ENCODE results near the gene POLR2A. TPM values are rescaled to one million over a fixed set of nuclear protein-coding genes. Genes with fewer than 3 reads are reported as not detected.

The POLR2A gene
- total and polyA plus RNA-seq, 2 donors (not counting 3 experiments of a cell fraction or from before 2014, with no cell fraction given) = 45.9 to 145 TPM

DNA sequence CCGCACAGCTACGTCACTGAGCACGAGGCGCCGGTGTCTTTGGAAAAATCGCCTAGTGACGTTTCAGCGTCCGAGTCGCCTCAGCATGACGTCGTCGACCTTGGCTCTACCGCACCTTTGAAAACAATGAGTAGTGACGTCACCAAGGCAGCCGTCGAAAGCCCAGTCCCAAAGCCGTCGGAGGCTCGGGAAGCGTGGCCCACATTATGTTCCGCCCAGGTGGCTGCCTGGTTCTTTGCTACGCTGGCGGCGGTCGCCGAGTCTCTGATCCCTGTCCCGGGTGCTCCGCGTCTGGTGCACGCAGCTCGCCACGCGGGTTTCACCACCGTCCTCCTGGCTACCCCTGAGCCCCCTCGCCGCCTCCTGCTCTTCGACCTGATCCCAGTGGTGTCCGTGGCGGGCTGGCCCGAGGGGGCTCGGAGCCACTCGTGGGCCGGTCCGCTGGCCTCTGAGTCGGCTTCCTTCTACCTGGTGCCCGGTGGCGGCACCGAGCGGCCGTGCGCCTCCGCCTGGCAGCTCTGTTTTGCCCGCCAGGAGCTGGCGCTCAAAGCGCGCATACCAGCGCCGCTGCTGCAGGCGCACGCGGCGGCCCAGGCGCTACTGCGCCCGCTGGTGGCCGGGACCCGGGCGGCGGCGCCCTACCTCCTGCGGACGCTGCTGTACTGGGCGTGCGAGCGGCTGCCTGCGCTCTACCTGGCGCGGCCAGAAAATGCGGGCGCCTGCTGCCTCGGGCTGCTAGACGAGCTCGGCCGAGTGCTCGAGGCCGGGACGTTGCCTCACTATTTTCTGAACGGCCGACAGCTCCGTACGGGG lies 47.4 kb upstream of the POLR2A start:
- Histone ChIP-seq H3K9me1 (replicated peaks; ENCODE audit: control insufficient read depth, extremely low read depth, insufficient read depth, low read length) (no peaks in the 10 kb centered on the region), H3K27me3 (ENCODE audit: control insufficient read depth in 2 of 2, insufficient read depth in 2 of 2, low read length in 2 of 2) (peaks cover 20 to 28% of the 10 kb centered on the region in 2 experiments), H4K20me1 (replicated peaks; ENCODE audit: control insufficient read depth, extremely low read depth, insufficient read depth, low read length) (no peaks in the 10 kb centered on the region), H3K36me3 (ENCODE audit: control insufficient read depth in 2 of 2, extremely low read depth in 1 of 2, insufficient read depth in 2 of 2, low read length in 2 of 2) (no peaks in the 10 kb centered on the region), H3K9ac (replicated peaks; ENCODE audit: extremely low read depth, insufficient read depth, low read length) (peak overlapping the region; percentile 46), H3K4me2 (ENCODE audit: insufficient read depth, low read length) (peak overlapping the region; percentile 94), H3K27ac (ENCODE audit: insufficient read depth, low read depth, low read length) (no peak overlapping the region), H3K4me1 (ENCODE audit: control insufficient read depth, extremely low read depth, insufficient read depth, low read length) (peaks cover 23% of the 10 kb centered on the region), H2AFZ (ENCODE audit: low read depth, low read length) (peak overlapping the region; percentile 48), H3K9me3 (replicated peaks; ENCODE audit: control insufficient read depth, insufficient read depth, low read length) (no peaks in the 10 kb centered on the region), H3K79me2 (ENCODE audit: control insufficient read depth, insufficient read depth, low read length) (no peaks in the 10 kb centered on the region), H3K4me3 (replicated peaks in 1 of 3; ENCODE audit: insufficient read depth in 1 of 3, low read depth in 1 of 3, low read length in 3 of 3) (peak overlapping the region in 2 of 3 experiments; percentile 16 to 83)
- TF ChIP-seq FOS (IDR thresholded peaks at IDR 0.05; ENCODE audit: borderline replicate concordance, insufficient read depth, low read length) = no peak
- TF ChIP-seq, protein P1, sequence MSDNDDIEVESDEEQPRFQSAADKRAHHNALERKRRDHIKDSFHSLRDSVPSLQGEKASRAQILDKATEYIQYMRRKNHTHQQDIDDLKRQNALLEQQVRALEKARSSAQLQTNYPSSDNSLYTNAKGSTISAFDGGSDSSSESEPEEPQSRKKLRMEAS (IDR thresholded peaks at IDR 0.05; ENCODE audit: insufficient read depth, insufficient read length) = no peak
- TF ChIP-seq, protein P2, sequence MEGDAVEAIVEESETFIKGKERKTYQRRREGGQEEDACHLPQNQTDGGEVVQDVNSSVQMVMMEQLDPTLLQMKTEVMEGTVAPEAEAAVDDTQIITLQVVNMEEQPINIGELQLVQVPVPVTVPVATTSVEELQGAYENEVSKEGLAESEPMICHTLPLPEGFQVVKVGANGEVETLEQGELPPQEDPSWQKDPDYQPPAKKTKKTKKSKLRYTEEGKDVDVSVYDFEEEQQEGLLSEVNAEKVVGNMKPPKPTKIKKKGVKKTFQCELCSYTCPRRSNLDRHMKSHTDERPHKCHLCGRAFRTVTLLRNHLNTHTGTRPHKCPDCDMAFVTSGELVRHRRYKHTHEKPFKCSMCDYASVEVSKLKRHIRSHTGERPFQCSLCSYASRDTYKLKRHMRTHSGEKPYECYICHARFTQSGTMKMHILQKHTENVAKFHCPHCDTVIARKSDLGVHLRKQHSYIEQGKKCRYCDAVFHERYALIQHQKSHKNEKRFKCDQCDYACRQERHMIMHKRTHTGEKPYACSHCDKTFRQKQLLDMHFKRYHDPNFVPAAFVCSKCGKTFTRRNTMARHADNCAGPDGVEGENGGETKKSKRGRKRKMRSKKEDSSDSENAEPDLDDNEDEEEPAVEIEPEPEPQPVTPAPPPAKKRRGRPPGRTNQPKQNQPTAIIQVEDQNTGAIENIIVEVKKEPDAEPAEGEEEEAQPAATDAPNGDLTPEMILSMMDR (IDR thresholded peaks at IDR 0.05; ENCODE audit: extremely low read depth in 1 of 2, insufficient read depth in 1 of 2, low read depth in 1 of 2, low read length in 2 of 2) = peak; percentile 79 to 88
- TF ChIP-seq POLR2A (IDR thresholded peaks at IDR 0.05; ENCODE audit: low read depth, low read length) = peak; percentile 27
- no peak for TF ChIP-seq GATA2 (IDR thresholded peaks at IDR 0.05; ENCODE audit: insufficient read depth, insufficient read length, low read depth, low read length)
- TF ChIP-seq MYC (IDR thresholded peaks at IDR 0.05; ENCODE audit: low read depth, low read length) = peak; percentile 63
- no peak for TF ChIP-seq EZH2 (IDR thresholded peaks at IDR 0.05; ENCODE audit: borderline replicate concordance, low read depth, low read length, severe bottlenecking)
- peak; percentile 57 for TF ChIP-seq JUN (IDR thresholded peaks at IDR 0.05; ENCODE audit: borderline replicate concordance, insufficient read depth, insufficient read length, low read depth)
- peak; percentile 87 for TF ChIP-seq POLR2AphosphoS5 (IDR thresholded peaks at IDR 0.05; ENCODE audit: insufficient read depth, low read depth, low read length)
- CTCF ChIA-PET = interaction anchor here (0.7 to 4.4 kb wide), 44 partner anchors 9 to 391 kb away, joined by 3 to 70 read pairs (median 5); partner anchors contain the start of genes CHRNB1, MPDU1, NLGN2 and PLSCR3
- FAIRE-seq = peak; percentile 63
- peak; percentile 81 for DNase-seq (ENCODE audit: low read depth, low spot score)
- dilution Hi-C loops (cut with MboI; ENCODE audit: extremely low pct_ligation_motif_present, low sequenced_read_pairs) = no loop called here
- BruUV-seq (replicated peaks) = no TSS peak
- POLR2A ChIA-PET = interaction anchor here (0.8 to 1.7 kb wide), 3 partner anchors 9 to 48 kb away, joined by 3 to 8 read pairs (median 7); partner anchors contain the start of genes POLR2A and TMEM256
- intact Hi-C loops (cut with micrococcal nuclease) = loop anchor here (1.0 to 5.0 kb wide), 5 partner anchors 18 to 251 kb away; partner anchors contain the start of genes CTDNEP1, ELP5, SENP3 and TP53

Measured in endothelial cell of umbilical vein (primary cell).